HG03097 (cell line): ENCODE measurements around the gene LRRC45.

ENCODE experiments used
- ATAC-seq: cut with Tn5 transposase; IDR thresholded peaks from one replicate; pipeline ENCODE4 v1.9.1; 2021; ENCODE audit not compliant: unreplicated experiment, low FRiP score

The LRRC45 gene

DNA sequence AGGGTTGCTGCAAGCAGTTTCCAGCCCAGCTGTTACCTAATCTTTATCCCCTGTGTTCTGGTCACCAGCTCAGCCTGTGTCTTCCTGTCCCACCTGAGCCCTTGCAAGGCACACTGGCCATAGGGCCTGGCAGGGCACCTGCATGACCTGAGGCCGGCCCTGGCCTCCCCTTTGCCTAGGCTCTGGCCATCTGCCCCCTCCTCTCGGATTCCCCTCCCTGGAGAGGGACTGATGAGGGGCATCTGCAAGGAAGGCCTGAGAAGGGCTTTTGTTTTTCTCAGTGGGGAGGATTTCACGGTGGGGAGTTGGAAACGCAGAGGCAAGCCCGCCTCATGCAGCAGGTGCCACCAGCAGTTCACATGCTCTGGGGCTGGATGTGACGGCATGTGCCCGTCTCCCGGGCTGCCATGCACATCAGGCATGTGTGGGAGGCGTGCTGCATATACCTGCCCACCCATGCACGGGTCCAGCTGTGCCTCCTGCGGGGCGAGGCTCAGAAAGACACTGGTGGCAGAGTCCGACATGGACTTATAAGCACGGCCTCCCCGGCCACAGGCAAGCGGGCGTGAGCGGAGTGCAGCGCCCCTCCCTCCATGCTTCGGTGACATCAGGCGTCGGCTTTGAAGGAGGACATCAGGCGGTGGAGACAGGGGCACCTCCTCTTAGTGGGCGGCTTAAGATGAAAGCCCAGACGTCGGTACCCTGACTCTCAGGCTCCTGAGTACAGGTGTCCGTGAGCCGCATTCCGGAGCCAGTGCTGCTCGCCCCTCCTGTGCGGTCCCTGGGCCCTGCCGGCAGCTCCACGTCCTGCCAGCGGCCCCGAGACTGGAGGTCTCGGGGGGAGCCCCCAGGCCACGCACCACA is 29.1 kb upstream of the LRRC45 start:
- ATAC-seq, result no peak

DNA sequence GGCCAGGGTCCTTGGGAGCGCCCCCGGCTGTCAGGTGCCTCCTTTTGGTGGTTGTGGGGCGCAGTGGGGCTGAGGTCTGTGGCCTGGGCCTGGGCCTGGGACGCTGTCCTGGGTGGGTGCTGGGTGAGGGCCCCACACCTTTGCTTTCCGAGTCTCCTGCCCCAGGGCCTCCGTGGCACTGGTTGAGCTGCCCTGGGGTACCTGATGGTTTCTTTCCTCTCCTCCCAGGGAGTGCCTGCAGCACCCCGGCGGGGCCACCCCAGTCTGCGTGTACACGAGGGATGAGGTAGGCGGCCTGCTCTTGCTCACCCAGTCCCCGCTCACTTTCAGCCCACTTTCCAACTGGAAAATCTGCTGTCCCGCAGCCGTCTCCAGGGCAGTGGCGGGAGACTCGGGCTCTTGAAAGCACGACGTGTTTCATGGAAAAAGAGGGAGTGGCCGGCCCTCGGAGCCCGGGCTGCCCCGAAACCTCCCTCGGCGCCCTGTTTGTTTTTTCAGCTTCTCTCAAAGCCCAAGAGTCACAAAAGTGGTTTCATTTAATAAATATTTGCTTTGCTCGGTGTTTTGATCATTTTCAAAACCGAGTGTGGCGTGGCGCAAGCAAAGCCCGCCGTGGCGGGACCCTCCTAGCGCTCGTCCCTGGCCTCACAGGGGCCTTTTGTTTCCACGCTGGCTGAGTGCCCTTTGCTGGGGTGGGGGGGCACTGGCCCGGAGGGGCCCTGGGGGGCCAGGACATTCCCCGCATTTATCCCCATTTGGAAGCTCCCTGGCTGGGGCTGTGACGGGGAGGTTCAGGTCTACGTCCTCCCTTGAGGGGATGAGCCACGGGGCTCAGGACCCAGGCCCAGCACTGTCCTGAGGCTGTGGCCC is 28.3 kb upstream of the LRRC45 start:
- ATAC-seq, result no peak

DNA sequence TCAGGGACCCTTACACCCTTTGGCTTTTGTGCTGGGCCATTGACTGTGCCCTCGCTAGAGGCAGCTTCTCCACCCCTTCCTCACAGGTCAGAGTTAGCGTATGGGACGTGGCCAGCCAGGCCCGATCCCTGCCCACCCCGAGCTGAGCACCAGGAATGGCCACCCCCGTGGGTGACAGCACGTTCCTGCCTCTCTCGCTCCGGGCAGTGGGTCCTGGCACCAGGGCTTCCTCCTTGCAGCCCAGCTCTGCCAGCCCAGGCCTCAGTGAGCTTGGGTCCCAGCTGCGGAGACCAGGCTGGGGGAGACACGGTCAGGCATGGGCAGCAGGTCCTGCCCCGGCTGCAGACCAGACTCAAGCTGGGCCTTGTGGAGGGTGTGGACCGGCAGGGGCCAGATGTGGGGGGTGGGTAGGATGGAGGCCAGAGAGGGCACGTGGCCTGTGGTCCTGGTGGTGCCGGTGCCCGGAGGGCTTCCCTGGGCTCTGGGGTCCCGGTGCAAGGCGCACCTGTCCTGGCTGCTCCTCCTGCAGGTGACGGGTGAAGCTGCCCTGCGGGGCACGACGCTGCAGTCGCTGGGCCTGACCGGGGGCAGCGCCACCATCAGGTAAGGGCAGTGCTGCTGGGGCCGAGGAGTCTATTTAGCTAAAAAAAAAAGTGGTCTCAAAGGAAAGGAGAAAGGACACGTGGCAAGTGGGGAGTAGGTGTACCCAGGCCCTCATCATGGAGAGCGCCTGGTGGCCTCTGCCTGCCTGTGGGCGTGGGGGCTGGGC is 27.5 kb upstream of the LRRC45 start:
- no peak for ATAC-seq

DNA sequence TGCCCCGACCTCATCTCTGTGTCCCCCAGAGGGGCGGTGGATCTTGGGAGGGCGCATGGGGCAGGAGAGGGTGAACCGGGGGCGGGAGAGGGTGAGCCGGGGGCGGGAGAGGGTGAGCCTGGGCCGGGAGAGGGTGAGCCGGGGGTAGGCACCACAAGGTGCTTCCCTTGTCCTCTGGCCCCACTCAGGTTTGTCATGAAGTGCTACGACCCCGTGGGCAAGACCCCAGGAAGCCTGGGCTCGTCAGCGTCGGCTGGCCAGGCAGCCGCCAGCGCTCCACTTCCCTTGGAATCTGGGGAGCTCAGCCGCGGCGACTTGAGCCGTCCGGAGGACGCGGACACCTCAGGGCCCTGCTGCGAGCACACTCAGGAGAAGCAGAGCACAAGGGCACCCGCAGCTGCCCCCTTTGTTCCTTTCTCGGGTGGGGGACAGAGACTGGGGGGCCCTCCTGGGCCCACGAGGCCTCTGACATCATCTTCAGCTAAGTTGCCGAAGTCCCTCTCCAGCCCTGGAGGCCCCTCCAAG is 26.8 kb upstream of the LRRC45 start:
- ATAC-seq, result no peak

DNA sequence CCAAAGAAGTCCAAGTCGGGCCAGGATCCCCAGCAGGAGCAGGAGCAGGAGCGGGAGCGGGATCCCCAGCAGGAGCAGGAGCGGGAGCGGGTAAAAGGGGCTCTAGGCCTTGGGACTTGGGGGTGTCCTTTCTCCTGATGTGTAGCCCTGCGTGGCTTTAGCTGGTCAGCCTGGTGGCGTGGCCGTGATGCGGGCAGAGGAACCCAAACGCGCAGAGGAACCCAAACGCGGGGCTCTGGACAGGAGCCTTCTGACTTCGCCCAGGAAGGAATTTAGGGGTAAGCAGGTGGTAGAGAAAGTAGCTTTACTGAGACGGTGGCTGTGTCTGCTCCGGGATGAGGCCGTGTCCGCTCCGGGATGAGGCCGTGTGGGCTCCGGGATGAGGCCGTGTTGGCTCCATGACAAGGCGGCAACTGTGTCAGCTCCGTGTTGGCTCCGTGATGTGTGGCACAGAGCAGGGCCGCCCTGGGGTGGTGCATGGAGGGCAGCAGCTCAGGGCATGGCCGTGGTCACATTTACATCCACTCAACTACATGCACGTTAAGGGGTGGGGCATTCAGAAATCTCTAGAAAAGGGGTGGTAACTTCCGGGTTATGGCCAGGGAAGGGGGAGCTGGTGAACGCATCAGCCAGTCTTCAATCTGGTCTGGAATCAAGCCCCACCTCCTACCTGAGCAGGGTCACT is 26.2 kb upstream of the LRRC45 start:
- no peak for ATAC-seq

DNA sequence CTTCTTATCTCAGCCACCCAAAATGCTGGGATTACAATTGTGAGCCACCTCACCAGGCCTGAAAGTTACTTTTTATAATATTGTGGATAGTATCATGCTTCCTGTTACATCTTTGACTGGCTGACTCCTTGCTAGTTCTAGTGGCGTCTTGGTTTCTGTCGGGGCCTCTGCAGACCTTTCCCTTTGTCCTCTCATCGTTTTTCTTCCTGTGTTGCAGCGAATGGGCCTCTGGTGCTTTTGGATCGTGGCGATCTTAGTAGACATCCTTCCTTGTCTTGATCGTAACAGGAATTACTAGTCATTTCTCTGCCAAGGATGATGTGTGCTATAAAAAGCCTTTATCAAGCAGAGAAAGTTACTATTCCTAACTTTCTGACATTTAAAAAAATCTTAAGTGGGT is 24.9 kb upstream of the LRRC45 start:
- no peak for ATAC-seq

DNA sequence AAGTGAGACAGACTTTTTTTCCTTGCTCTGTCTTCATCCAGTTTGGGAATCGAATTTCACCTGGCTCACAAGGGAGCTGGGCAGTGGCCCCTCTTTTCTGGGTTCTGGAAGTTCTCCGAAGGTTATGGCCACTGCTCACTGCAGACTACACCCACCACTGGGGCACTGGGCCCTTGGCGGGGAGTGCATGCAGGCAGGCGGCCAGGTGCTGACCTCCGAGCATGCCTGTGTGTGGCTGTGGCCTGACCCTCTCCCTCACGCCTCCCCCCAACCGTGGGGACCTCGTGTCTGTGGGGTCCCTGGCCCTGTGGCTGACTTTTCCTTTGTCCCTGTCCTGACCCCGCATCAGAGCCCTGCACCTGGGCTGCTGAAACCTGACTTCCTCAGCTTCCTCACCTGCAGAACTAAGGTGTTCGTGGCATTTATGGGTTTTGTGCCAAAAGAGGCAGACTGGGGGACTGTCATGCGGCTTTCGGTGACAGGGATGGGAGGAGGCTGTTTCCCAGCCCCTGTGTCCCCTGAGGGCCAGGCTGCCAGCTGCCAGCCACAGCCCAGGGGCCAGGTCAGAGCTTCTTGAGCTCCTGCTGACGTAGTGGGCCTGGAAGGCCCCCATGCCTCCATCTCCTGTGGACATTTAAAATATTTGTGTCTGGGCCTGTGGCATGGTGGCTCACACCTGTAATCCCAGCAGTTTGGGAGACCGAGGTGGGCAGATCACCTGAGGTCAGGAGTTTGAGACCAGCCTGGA is 24.2 kb upstream of the LRRC45 start:
- no peak for ATAC-seq

DNA sequence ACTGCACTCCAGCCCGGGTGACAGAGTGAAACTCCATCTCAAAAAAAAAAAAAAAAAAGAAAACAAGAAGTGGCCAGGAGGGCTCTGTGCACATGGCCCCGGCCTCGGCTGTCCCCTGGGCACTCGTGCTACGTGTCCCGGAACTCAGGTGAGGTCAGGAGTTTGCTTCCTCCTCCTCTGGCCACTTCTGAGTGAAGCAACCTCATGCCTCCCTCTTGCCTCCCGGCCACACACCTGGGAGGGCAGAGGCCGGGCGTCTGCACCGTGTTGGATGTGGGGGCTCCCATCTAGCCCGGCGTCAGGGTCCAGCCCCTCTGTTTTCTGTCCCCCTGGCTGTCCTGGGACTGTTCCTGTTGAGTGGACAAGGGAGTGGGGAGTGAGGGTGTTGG is 23.5 kb upstream of the LRRC45 start:
- ATAC-seq, result no peak

DNA sequence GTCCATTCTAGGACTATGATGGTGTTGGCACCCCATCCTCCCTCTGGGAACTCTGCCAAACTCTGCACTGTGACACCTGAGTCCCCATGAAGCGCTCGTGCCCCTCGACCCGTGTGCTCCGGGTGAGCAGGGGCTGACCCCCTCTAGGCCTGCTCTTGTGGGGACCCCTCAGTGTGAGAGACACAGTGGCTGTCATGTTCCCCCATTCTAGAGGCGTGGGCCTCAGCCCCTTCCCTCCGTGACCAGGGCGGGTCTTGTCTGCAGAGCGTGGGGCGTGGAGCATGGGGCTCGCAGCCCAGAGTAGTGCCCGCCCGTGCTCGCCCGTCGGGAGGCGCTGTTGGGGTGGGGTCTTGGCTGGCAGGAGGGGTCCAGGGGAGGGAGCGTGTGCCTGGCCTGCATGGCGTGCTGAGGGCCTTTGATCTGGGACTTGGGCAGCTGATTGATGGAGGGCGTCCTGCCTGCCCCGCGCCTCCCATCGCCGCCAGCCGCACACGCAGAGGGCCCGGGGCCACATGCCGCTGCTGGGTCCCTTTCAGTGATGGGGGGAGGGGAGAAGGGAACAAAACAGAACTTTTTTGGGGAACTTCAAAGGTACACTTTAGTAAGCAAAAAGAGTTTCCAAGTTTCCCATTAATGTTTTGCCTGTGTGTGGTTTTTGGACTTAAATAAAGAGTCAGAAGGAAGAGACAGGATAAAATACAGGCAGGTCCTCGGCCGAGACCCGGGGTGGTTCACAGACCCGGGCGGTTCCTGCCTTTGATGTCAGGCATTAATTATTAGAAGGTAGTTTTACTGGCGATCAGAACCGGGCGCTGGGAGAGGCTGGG is 22.9 kb upstream of the LRRC45 start:
- ATAC-seq, result no peak

DNA sequence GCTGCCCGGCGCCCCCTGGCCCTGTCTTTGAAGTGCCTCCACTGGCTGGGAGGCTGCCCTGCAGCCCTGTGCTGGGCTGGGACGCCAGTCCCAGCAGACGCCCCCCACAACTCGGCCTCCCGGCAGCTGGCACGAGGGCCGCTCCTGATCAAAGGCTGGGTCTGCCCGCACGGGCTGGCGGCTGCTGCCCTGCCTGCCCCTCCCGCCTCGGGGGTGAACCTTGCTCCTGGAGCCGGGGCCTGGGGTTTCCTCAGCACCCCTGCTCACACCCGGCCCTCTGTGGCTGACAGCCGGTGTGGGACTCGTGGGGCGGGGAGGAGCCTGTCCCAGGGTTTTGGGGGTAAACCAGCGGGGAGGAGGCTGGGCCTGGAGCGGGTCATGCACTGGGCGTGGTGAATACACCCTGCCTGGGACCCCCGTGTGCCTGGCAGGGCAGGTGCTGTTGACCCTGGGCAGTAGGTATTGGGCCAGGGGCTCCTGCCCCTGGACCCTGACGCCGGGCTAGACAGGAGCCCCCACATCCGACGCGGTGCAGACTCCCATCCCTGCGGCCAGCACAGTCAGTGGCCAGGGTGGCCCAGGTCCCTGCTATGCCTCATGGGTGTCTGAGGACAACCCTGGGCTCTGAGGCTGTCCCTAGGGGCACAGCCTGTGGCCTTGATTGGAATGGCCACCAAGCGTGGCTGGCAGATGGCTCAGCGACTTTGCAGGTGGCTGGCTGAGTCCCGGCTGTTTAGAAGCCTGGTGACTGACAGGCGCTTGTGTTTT is 22.1 kb upstream of the LRRC45 start:
- ATAC-seq, result no peak

DNA sequence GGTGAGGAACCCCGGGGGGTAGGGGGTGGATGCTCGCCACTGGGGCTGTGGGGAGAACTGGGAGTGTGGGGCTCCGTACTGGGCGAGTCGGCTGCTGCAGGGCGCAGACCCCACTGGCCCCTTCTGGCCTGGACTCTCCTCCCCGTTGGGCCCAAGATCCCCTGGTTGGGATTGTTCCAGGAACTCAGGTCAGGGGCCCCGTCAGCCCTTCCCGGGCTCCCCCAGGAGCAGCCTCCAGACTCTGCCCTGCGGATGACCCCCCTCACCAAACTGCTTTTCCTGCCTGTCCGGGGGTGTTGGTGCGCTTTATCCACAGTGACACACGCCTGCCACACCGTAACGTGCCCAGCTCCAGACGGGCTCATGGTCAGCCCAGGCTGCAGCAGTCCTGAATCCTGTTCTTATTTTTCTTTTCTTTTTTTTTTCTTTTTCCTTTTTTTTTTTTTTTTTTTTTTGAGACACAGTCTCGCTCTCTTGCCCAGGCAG is 21.5 kb upstream of the LRRC45 start:
- no peak for ATAC-seq

DNA sequence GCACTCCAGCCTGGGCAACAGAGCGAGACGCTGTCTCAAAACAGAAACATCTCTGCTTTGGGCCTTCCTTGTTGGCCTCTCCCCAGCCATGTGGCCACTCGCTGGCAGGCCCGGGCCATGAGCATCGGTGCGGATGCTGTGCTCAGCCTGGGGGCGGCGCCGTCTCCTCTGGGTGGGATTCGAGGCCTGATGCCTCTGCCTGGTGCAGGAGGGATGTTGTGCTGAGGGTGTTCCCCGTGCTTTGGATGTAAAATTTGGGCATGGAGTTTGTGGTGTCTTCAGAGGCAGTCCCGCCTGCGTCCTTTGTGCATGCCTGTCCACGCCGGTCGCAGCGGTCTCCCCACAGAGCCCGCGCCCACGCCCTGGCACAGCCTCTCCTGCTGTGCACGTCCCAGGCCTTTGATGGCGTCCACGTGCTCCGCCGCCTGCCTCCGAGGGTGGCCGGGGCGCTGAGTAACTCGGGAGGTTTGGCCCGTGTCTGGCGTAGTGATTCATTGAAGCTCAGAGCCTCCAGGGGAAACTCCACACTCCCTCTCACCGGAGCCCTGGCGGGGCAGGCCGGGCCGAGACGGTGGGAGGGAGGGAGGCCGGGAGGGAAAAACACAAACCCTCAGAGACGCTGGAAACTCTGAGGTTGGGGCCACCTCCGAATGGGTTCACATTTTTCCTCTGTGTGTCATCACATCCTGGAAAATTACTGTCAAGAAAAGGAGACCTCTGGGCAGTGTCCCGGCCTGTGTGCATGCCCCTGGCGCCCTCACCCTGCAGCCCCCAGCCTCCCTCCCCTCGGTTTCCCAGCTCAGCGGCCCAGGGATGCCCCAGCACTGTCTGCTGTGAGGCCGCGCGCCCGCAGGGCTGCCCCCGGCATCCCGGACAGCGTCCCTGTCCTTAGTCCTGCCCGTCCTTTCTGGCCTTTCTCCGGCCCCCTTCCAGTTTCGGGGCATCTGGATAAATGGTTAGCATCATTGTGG is 19.4 kb upstream of the LRRC45 start:
- ATAC-seq, result no peak

DNA sequence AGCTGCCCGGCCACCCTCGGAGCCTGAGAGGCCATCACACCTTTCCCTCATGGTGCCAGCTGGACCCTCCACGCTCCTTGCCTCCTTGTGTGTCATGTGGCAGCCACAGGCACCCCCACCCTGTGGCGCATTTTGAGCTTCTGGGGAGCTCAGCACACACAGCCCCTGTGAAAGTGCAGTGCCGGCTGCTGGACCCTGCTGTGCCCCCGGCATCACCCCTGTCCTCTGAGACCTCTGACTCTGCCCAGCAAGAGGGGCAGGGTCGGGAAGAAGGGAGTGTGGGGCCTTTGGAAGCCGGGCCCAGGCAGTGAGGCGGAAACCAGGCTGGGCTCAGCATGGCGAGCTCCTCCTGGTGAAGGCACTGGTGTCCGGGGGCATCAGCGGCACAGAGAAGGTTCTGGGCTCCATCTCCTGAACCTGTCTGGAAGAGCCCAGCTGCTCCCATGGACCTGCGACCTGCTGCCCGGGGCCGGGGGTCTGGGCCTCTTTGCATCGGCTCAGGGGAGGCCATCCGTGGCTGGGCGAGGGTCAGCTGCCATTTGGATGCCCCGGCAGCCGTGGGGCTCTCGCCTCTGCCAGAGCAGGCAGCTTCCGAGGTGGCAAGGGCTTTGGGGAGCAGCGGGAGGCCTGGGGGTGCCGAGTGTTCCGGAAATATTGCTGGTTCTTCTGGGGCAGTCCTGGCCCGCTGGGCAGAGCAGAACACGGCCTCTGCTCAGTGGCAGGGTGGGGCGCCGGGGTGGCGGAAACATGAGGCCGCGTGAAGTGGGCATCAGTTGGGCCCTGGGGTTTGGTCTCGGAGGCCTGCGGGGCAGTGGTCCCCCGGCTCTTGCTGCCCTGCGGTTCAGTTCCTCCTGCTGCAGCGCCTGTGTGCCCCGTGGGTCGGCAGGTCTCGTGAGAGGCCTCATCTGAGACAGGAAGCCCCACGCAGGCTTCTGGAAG is 18.3 kb upstream of the LRRC45 start:
- no peak for ATAC-seq

DNA sequence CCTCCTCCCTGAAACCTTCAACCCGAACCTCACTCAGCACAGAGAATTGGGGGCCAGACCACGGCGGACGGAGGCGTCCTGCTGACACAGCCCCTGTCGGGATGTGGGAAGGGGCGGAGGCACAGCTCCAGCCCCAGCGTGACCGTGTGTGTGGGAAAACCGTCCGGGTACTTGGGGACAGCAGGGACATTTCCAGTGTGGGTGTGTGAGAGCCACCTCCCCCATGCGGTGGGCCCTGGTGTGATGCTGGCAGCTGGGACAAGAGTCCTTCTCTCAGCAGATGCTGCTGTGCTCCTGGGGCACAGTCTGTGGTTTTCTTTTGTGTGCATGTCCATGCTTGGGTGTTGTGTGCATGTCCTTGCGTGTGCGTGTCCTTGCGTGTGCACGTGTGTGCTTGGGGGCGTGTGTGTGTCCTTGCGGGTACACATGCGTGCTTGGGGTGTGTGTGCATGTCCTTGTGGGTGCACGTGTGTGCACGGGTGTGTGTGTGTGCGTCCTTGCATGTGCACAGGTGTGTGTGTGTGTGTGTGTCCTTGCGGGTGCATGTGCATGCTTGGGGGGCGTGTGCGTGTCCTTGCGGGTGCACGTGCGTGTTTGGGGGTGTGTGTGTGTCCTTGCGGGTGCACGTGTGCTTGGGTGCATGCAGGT is 17.3 kb upstream of the LRRC45 start:
- no peak for ATAC-seq
